NCI-H2171 treated with DMSO at 0.1 percent for 48 hours (cell line): ENCODE measurements around the gene TBC1D10B.
"Not testable (repeated sequence)": the region's sequence is repeated elsewhere in the genome, so short reads cannot be mapped to it uniquely, and the experiment has no call there.

ENCODE experiments used
- DNase-seq: peaks from one replicate; lab custom pipeline; 2025; lab: John Stamatoyannopoulos, UW

The TBC1D10B gene

DNA sequence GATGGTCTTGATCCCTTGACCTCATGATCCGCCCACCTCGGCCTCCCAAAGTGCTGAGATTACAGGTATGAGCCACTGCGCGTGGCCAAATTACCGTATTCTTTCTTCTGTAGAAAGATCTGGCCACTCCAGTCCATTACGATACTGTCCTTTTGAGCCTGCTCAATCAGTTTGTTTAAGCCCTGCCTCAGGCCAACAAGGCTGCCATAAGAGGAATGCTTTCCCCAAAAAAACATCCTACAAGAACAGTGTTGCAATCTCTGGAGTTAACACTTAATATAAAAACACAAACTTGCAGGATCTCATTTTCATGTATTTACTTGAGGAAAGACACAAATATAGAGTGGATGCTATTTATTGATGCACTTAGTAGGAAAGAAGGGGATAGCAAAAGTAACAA, 46.1 kb downstream of the TBC1D10B start:
- DNase-seq = not testable (repeated sequence)

DNA sequence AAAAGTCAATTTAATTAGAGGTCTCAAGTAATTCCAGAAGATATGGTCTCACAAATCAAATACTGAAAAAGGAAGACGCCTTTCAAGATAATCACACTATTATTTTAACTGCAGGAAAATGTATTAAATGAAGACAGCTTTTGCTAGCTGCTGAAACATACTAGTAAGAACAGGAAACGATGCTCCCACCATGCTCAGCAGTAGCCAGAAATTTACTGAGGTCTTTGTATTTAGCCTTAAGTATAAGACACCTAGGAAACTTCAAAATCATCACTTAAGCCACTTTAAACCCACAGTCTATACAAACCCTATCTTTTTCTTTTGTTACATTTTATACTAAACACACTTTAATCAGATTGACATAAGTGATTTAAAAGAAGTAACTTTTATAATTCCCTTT, 51.6 kb downstream of the TBC1D10B start:
- not testable (repeated sequence) for DNase-seq

DNA sequence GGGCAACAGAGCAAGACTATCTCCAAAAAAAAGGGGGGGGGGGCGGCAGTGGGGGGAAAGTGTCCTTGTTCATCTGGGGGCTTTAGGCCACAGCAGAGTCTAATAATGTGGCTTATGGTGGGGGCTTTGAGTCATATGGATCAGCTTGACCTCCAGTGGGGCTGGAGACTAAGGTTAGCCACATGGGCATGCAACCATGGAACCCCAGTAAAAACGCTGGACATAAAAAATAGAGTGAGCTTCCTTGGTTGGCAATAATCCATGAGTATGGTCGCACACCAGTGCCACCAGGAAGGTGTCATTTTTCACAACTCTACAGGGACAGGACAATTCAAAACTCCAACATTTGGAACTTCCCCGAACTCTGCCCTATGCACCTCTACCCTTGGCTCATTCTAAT, 59.4 kb downstream of the TBC1D10B start:
- not testable (repeated sequence) for DNase-seq

DNA sequence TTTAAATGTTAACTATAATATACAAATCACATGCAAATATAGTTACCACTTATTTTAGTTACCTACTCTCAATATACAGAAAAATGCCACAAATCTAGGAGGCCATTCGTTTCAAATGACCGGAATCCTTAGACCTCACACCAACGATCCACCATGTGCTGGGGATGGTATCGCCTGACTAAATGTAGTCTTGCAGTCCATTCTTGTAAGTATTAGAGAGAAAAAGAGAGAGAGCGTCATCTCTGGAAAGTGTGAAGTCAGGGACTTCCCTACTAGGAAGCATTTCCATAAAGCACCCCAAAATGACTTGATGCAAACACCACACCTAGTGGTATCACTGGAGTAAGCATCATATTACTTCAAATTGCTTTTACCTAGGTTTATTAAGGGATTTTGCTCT, 61.0 kb downstream of the TBC1D10B start:
- DNase-seq = not testable (repeated sequence)
